DND-41 (cell line): ENCODE data around the gene LY6G5C.

ENCODE experiments used
- EZH2 ChIP-seq: IDR thresholded peaks from 3 replicates; pipeline ENCODE4 v1.6.1; 2012; ENCODE audit warnings: borderline replicate concordance, low read depth, mild to moderate bottlenecking, moderate library complexity, low read length, inconsistent platforms; ENCODE audit not compliant: severe bottlenecking
- TF ChIP-seq, protein P1 (sequence below): IDR thresholded peaks from 2 replicates; pipeline ENCODE4 v1.5.1; 2012; ENCODE audit warnings: borderline replicate concordance, low read length, moderate library complexity, mild to moderate bottlenecking; ENCODE audit not compliant: poor library complexity, severe bottlenecking; ENCODE audit errors: extremely low read depth

GRCh38 chr6:31643818-31644454 is 36.9 kb downstream of the LY6G5C start:
- TF ChIP-seq, protein P1, sequence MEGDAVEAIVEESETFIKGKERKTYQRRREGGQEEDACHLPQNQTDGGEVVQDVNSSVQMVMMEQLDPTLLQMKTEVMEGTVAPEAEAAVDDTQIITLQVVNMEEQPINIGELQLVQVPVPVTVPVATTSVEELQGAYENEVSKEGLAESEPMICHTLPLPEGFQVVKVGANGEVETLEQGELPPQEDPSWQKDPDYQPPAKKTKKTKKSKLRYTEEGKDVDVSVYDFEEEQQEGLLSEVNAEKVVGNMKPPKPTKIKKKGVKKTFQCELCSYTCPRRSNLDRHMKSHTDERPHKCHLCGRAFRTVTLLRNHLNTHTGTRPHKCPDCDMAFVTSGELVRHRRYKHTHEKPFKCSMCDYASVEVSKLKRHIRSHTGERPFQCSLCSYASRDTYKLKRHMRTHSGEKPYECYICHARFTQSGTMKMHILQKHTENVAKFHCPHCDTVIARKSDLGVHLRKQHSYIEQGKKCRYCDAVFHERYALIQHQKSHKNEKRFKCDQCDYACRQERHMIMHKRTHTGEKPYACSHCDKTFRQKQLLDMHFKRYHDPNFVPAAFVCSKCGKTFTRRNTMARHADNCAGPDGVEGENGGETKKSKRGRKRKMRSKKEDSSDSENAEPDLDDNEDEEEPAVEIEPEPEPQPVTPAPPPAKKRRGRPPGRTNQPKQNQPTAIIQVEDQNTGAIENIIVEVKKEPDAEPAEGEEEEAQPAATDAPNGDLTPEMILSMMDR = no peak
- no peak for TF ChIP-seq EZH2
